HT-29 (cell line): ENCODE data around the gene HLA-DOA. TPM values are rescaled to one million over a fixed set of nuclear protein-coding genes. Genes with fewer than 3 reads are reported as not detected.

ENCODE experiments used
- DNase-seq: peaks from one replicate; pipeline ENCODE4 v3.0.0-alpha.2; 2015; ENCODE audit warnings: low spot score
- total RNA-seq: library from RNA; depleted of rRNA; stranded (reverse); fragments of >200 nt; shearing (Covaris generic); gene quantifications from 2 replicates; pipeline ENCODE4 v1.2.3, GENCODE V29; 2014; rRNA removed

The HLA-DOA gene
- total RNA-seq, 1 experiment from 2014 or later = 0.23 TPM

DNA sequence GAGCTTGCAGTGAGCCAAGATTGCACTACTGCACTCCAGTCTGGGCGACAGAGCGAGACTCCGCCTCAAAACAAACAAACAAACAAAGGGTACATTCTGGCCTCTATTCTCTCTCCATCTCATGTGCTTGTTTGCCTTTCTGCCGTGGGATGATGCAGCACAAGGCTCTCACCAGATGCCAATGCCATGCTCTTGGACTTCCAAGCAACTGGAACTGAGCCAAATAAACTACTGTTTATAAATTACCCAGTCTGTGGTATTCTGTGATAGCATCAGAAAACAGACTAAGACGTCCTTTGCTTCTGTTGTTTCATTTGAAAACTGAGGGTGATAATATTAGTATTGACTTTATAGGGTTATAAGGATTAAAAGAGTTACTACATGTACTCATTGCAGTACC, 44.6 kb downstream of the HLA-DOA start:
- no peak for DNase-seq

GRCh38 chr6:32963866-32964265, 45.5 kb downstream of the HLA-DOA start:
- DNase-seq = no peak

DNA sequence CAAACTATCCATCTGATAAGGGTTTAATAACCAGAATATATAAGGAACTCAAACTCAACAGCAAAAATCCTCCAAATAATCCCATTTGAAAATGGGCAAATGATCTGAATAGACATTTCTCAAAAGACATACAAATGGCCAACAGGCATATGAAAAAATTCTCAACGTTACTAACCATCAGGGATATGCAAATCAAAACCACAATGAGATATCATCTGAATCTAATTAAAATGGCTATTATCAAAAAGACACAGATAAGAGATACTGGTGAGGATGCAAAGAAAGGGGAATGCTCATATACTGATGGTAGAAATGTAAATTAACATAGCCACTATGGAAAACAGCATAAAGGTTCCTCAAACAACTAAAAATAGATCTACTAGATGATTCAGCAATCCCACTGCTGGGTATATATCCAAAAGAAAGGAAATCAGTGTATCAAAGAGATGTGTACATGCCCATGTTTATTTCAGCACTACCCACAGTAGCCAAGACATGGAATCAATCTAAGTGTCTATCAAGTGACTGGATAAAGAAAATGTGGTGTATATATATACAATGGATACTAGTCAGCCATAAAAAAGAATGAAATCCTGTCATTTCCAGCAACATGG, 47.1 kb downstream of the HLA-DOA start:
- DNase-seq = no peak

DNA sequence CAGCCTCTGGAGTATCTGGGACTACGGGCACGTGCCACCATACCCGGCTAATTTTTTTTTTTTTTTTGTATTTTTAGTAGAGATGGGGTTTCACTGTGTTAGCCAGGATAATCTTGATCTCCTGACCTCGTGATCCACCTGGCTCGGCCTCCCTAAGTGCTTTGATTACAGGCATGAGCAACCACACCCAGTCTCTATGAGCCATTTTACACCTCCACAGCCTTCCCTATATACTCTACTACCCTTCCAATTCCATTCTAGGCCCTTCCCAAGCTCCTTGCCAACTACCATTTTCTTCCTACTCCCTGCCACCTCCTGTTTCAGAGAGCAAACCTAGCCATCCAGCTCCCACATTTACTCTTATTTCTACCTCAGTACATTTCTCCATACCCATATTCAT, 48.8 kb downstream of the HLA-DOA start:
- DNase-seq = no peak

DNA sequence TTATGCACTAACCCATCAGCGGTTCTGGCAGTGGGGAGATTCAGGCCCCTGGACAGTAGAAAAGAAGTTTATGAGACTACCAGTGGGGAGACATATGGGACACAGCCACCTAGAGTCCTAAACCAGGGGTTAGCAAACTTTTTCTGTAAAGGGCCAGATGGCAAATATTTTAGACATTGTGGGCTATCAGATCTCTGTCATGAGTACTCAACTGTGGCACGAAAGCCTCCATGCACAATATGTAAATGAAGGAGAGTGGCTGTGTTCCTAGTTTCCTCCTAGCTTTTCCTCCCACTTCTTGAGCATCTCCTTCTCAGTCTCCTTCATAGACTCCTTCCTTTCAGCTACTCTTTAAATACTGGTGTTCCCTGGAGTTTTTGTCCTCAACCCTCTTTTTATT, 53.2 kb downstream of the HLA-DOA start:
- no peak for DNase-seq

GRCh38 chr6:32954986-32955802, 54.2 kb downstream of the HLA-DOA start:
- DNase-seq = no peak

GRCh38 chr6:32954267-32954666, 55.1 kb downstream of the HLA-DOA start:
- DNase-seq = no peak

Other genes starting within 250 kb of the HLA-DOA start
- not detected in 2 replicates for gene HLA-DQB2, start 246.1 kb downstream of the HLA-DOA start, total RNA-seq
- not detected in 2 replicates for gene HLA-DOB, start 192.6 kb downstream of the HLA-DOA start, total RNA-seq
- 50.3 and 54.9 TPM in 2 replicates for gene TAP2, start 170.9 kb downstream of the HLA-DOA start, total RNA-seq
- 27.1 and 29.3 TPM in 2 replicates for gene PSMB8, start 165.5 kb downstream of the HLA-DOA start, total RNA-seq
- gene TAP1, start 155.9 kb downstream of the HLA-DOA start, total RNA-seq = 15.2 and 20.9 TPM in 2 replicates
- gene PSMB9, start 155.4 kb downstream of the HLA-DOA start, total RNA-seq = 2.1 and 4.4 TPM in 2 replicates
- gene HLA-DMB, start 68.6 kb downstream of the HLA-DOA start, total RNA-seq = 2.1 and 3.3 TPM in 2 replicates
- 8.5 and 9.0 TPM in 2 replicates for gene HLA-DMA, start 56.5 kb downstream of the HLA-DOA start, total RNA-seq
- gene BRD2, start 41.0 kb downstream of the HLA-DOA start, total RNA-seq = 144 and 147 TPM in 2 replicates
- not detected in 2 replicates for gene HLA-DPA1, start 64.1 kb upstream of the HLA-DOA start, total RNA-seq
- not detected in 2 replicates for gene HLA-DPB1, start 66.4 kb upstream of the HLA-DOA start, total RNA-seq
- 0.31 and 0.47 TPM in 2 replicates for gene COL11A2, start 182.9 kb upstream of the HLA-DOA start, total RNA-seq
- gene RXRB, start 191.1 kb upstream of the HLA-DOA start, total RNA-seq = 28.1 and 32.9 TPM in 2 replicates
- gene SLC39A7, start 191.3 kb upstream of the HLA-DOA start, total RNA-seq = 131 and 147 TPM in 2 replicates
- gene HSD17B8, start 195.1 kb upstream of the HLA-DOA start, total RNA-seq = 28.0 and 35.8 TPM in 2 replicates
- gene RING1, start 198.9 kb upstream of the HLA-DOA start, total RNA-seq = 36.1 and 37.2 TPM in 2 replicates